Hepatocyte (in vitro differentiated cells): Measurements from ENCODE around the gene SKAP1. TPM values are rescaled to one million over a fixed set of nuclear protein-coding genes. Genes with fewer than 3 reads are reported as not detected.

Source experiments
- DNase-seq: peaks from one replicate; pipeline ENCODE4 v3.0.0-alpha.2; 2016; ENCODE audit warnings: low spot score
- H2AFZ ChIP-seq: fragments of 200-600 bp; sonication (generic); 2 replicates; pipeline ENCODE4 v1.6.0; 2016; ENCODE audit warnings: antibody characterized with exemption, mild to moderate bottlenecking
- H3K27ac ChIP-seq: fragments of 200-600 bp; sonication (generic); 2 replicates; pipeline ENCODE4 v1.5.1; 2016; ENCODE audit warnings: mild to moderate bottlenecking
- H3K27me3 ChIP-seq: fragments of 200-600 bp; sonication (generic); 2 replicates; pipeline ENCODE4 v1.6.1; 2016
- H3K36me3 ChIP-seq: fragments of 200-600 bp; sonication (generic); replicated peaks from 2 replicates; pipeline ENCODE4 v1.5.1; 2016; ENCODE audit warnings: low read depth; ENCODE audit not compliant: insufficient read depth
- H3K4me1 ChIP-seq: fragments of 200-600 bp; sonication (generic); 2 replicates; pipeline ENCODE4 v1.5.1; 2016; ENCODE audit warnings: mild to moderate bottlenecking, moderate library complexity; ENCODE audit not compliant: insufficient read depth
- H3K4me2 ChIP-seq: fragments of 200-600 bp; sonication (generic); 2 replicates; pipeline ENCODE4 v1.6.0; 2016
- H3K4me3 ChIP-seq: fragments of 200-600 bp; sonication (generic); 2 replicates; pipeline ENCODE4 v1.5.1; 2016; ENCODE audit warnings: mild to moderate bottlenecking
- H3K79me2 ChIP-seq: fragments of 200-600 bp; sonication (generic); 2 replicates; pipeline ENCODE4 v1.6.0; 2017; ENCODE audit warnings: mild to moderate bottlenecking
- H3K9me2 ChIP-seq: fragments of 200-600 bp; sonication (generic); replicated peaks from 2 replicates; pipeline ENCODE4 v1.6.0; 2017; ENCODE audit warnings: mild to moderate bottlenecking; ENCODE audit not compliant: insufficient read depth
- H3K9me3 ChIP-seq: fragments of 200-600 bp; sonication (generic); 2 replicates; pipeline ENCODE4 v1.5.1; 2016; ENCODE audit warnings: low read depth, mild to moderate bottlenecking
- H4K20me1 ChIP-seq: fragments of 200-600 bp; sonication (generic); 2 replicates; pipeline ENCODE4 v1.6.0; 2016; ENCODE audit warnings: mild to moderate bottlenecking; ENCODE audit not compliant: insufficient read depth, poor library complexity, severe bottlenecking
- CTCF ChIP-seq: fragments of 200-600 bp; sonication (generic); IDR thresholded peaks from 2 replicates; pipeline ENCODE4 v1.5.1; 2016; ENCODE audit warnings: antibody characterized with exemption, mild to moderate bottlenecking; ENCODE audit not compliant: poor library complexity
- EZH2 ChIP-seq: fragments of 200-600 bp; sonication (generic); IDR thresholded peaks from 2 replicates; pipeline ENCODE4 v1.6.1; 2016; ENCODE audit warnings: antibody characterized with exemption, mild to moderate bottlenecking, borderline replicate concordance
- EZH2phosphoT487 ChIP-seq: fragments of 200-600 bp; sonication (generic); IDR thresholded peaks from one replicate; pipeline ENCODE4 v1.6.1; 2018; ENCODE audit warnings: antibody characterized with exemption, mild to moderate bottlenecking, low read depth, moderate library complexity; ENCODE audit not compliant: unreplicated experiment, severe bottlenecking
- polyA plus RNA-seq: library from polyadenylated mRNA; unstranded; fragments of >200 nt; fragmentation: Nextera tagmentation; extraction: Ambion mirVana; gene quantifications from 2 replicates; pipeline ENCODE4 v1.2.1, GENCODE V29; 2016
- total RNA-seq: library from RNA; depleted of rRNA; stranded (reverse); fragments of >200 nt; gene quantifications from 2 replicates; pipeline ENCODE4 v1.2.3, GENCODE V29; 2014

Gene SKAP1
- total and polyA plus RNA-seq, 2 experiments from 2014 or later = 1.4 to 3.0 TPM

DNA sequence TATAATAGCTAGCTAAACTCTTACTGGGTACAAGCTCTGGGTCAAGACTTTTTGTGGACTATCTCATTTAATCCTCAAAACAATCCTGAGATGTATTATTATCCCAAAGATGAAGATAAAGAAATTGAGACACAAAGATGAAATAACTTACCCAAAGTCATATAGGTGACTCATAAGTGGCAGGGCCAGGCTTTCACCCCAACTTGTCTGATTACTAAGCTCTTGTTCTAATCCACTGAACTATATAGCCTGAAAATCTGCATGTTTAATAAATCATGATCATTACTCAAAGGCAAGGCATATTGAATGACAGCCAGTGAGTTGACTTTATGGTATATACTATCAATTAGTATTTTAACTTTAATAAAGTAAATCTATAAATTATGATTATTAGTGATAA, 77.4 kb downstream of the SKAP1 start:
- no peak for DNase-seq
- Histone ChIP-seq H3K27ac (no peak overlapping the region), H3K4me3 (no peak overlapping the region), H3K4me1 (no peaks in the 10 kb centered on the region), H2AFZ (no peak overlapping the region), H3K79me2 (no peaks in the 10 kb centered on the region), H3K27me3 (peaks cover 25% of the 10 kb centered on the region), H3K9me3 (no peaks in the 10 kb centered on the region), H3K9me2 (no peaks in the 10 kb centered on the region), H3K4me2 (no peak overlapping the region), H3K36me3 (no peaks in the 10 kb centered on the region), H4K20me1 (no peaks in the 10 kb centered on the region)
- TF ChIP-seq CTCF (no peak), EZH2phosphoT487 (no peak), EZH2 (no peak)

DNA sequence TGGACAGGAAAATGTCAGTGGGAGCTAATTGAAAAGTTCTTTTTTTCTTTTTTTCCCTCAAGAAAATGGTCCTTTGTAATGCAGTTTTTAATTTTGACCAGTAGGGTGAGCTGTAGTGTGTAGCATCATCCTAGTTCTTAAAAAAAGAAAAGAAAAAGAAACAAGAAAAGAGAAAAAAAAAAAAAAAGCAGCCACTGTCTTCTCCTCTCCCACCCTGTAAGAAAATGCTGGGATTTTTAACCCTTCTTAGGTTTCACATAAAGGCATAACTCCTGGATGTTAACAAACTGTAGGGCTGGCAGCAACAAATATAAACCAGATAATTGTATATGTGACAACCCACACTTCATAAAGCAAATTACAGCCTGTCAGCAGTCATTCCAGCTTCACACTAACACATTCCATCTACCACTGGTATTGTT, 78.1 kb downstream of the SKAP1 start:
- Histone ChIP-seq H2AFZ (no peak overlapping the region), H3K36me3 (no peaks in the 10 kb centered on the region), H3K4me2 (no peak overlapping the region), H3K9me2 (no peaks in the 10 kb centered on the region), H4K20me1 (no peaks in the 10 kb centered on the region), H3K4me3 (no peak overlapping the region), H3K79me2 (no peaks in the 10 kb centered on the region), H3K9me3 (no peaks in the 10 kb centered on the region), H3K27me3 (peaks cover 23% of the 10 kb centered on the region), H3K27ac (no peak overlapping the region), H3K4me1 (no peaks in the 10 kb centered on the region)
- DNase-seq = peak; percentile 36
- peak; percentile 73 for TF ChIP-seq CTCF
- no peak for TF ChIP-seq EZH2

DNA sequence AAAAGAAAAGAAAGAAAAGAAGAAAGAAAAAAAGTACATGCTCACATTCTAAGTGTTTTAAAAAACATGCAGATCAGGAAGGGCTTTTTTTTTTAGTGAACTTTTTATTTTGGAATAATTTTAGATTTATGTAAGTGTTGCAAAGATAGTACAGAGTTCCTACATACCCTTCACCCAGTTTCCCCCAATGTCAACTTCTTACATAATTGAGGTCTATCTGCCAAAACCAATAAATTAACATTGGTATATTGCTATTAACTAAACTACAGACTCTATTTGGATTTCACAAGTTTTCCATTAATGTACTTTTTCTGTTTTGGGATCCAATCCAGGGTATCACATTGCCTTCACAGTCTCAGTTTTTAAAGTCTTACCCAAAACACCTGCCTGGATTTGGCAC, 81.7 kb downstream of the SKAP1 start:
- H3K9me3 ChIP-seq = no peaks in the 10 kb centered on the region
- no peaks in the 10 kb centered on the region for H4K20me1 ChIP-seq
- no peaks in the 10 kb centered on the region for H3K79me2 ChIP-seq
- H3K4me1 ChIP-seq = no peaks in the 10 kb centered on the region
- no peaks in the 10 kb centered on the region for H3K9me2 ChIP-seq
- H3K27me3 ChIP-seq = peaks cover 23% of the 10 kb centered on the region
- no peak overlapping the region for H3K4me2 ChIP-seq
- no peak for DNase-seq
- no peaks in the 10 kb centered on the region for H3K36me3 ChIP-seq
- TF ChIP-seq EZH2phosphoT487 (no peak), CTCF (no peak), EZH2 (no peak)
- H3K4me3 ChIP-seq = no peak overlapping the region
- H2AFZ ChIP-seq = no peak overlapping the region
- no peak overlapping the region for H3K27ac ChIP-seq

GRCh38 chr17:48347177-48347576, 82.8 kb downstream of the SKAP1 start:
- Histone ChIP-seq H3K79me2 (no peaks in the 10 kb centered on the region), H3K9me2 (no peaks in the 10 kb centered on the region), H3K27me3 (peaks cover 23% of the 10 kb centered on the region), H3K27ac (no peak overlapping the region), H3K4me2 (no peak overlapping the region), H3K36me3 (no peaks in the 10 kb centered on the region), H3K9me3 (no peaks in the 10 kb centered on the region), H3K4me1 (no peaks in the 10 kb centered on the region), H2AFZ (no peak overlapping the region), H3K4me3 (no peak overlapping the region), H4K20me1 (no peaks in the 10 kb centered on the region)
- DNase-seq = no peak
- no peak for TF ChIP-seq EZH2
- TF ChIP-seq CTCF = no peak
- no peak for TF ChIP-seq EZH2phosphoT487
